IPS-15b (cell line): ENCODE measurements around the gene NPTN.

Experiments used
- H3K27me3 ChIP-seq: one replicate; pipeline ENCODE4 v1.6.1; 2013; ENCODE audit warnings: low read length; ENCODE audit not compliant: control insufficient read depth, insufficient read depth
- H3K36me3 ChIP-seq: one replicate; pipeline ENCODE4 v1.6.1; 2013; ENCODE audit warnings: low read length; ENCODE audit not compliant: control insufficient read depth, insufficient read depth
- H3K4me1 ChIP-seq: one replicate; pipeline ENCODE4 v1.6.1; 2013; ENCODE audit warnings: mild to moderate bottlenecking, low read length; ENCODE audit not compliant: control insufficient read depth, insufficient read depth
- H3K4me3 ChIP-seq: one replicate; pipeline ENCODE4 v1.5.1; 2013; ENCODE audit warnings: low read depth, low read length
- H3K9ac ChIP-seq: one replicate; pipeline ENCODE4 v1.6.1; 2013; ENCODE audit warnings: low read depth, mild to moderate bottlenecking, low read length
- H3K9me3 ChIP-seq: one replicate; pipeline ENCODE4 v1.6.1; 2013; ENCODE audit warnings: mild to moderate bottlenecking, low read length; ENCODE audit not compliant: control insufficient read depth, insufficient read depth

Gene NPTN

GRCh38 chr15:73608941-73609340, 24.2 kb downstream of the NPTN start:
- Histone ChIP-seq H3K9me3 (no peaks in the 10 kb centered on the region), H3K27me3 (no peaks in the 10 kb centered on the region), H3K9ac (no peak overlapping the region), H3K4me3 (no peak overlapping the region), H3K36me3 (no peaks in the 10 kb centered on the region), H3K4me1 (peaks cover 14% of the 10 kb centered on the region)

GRCh38 chr15:73608475-73608874, 24.7 kb downstream of the NPTN start:
- H3K9ac ChIP-seq: no peak overlapping the region
- peaks cover 18% of the 10 kb centered on the region for H3K4me1 ChIP-seq
- H3K9me3 ChIP-seq: no peaks in the 10 kb centered on the region
- H3K4me3 ChIP-seq: no peak overlapping the region
- no peaks in the 10 kb centered on the region for H3K27me3 ChIP-seq
- no peaks in the 10 kb centered on the region for H3K36me3 ChIP-seq

DNA sequence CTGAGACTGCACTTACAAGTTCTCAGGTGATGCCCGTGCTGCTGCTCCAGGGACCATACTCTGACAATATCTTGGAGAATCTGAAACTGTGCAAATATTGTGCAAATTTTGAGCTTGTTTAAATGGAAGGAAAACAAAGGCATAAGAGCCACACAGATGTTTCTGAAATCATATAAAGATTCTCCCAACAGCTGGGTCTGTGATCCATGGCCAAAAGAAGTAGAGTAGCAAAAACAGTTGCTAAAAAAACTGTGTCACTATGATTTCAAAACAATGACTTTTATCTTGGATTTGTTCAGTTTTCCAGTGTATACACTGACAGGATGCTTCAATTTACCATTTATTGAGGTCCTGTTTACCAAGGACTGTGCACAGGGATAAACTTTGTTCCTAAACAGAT, 25.3 kb downstream of the NPTN start:
- no peak overlapping the region for H3K4me3 ChIP-seq
- H3K9me3 ChIP-seq: no peaks in the 10 kb centered on the region
- no peaks in the 10 kb centered on the region for H3K27me3 ChIP-seq
- peaks cover 24% of the 10 kb centered on the region for H3K4me1 ChIP-seq
- no peak overlapping the region for H3K9ac ChIP-seq
- no peaks in the 10 kb centered on the region for H3K36me3 ChIP-seq

GRCh38 chr15:73607405-73607804, 25.8 kb downstream of the NPTN start:
- Histone ChIP-seq H3K36me3 (no peaks in the 10 kb centered on the region), H3K9ac (no peak overlapping the region), H3K4me3 (no peak overlapping the region), H3K27me3 (no peaks in the 10 kb centered on the region), H3K9me3 (no peaks in the 10 kb centered on the region), H3K4me1 (peaks cover 28% of the 10 kb centered on the region)

- Histone ChIP-seq H3K9me3 (no peaks in the 10 kb centered on the region), H3K4me3 (no peak overlapping the region), H3K9ac (no peak overlapping the region), H3K36me3 (no peaks in the 10 kb centered on the region), H3K27me3 (no peaks in the 10 kb centered on the region), H3K4me1 (peaks cover 43% of the 10 kb centered on the region)
These were observed 27.3 kb downstream of the NPTN start for GRCh38 chr15:73605759-73606436.

DNA sequence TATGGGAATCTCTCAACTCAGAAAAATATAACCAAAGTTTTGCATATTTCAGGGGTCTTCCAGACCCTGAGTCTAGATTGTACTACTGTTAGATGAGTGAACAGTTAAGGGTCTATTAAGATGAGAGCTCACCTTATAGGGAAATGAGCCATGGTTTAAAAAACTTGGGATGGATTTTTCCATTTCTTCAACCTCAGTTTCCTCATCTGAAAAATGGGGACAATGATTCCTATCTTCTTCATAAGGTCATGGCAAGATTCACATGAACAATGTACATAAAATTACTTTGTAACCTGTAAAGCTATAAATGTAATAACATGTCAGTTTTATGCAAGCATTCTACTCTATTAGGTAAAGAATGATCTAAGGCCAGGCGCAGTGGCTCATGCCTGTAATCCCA, 28.7 kb downstream of the NPTN start:
- Histone ChIP-seq H3K36me3 (no peaks in the 10 kb centered on the region), H3K4me3 (no peak overlapping the region), H3K4me1 (peaks cover 56% of the 10 kb centered on the region), H3K27me3 (no peaks in the 10 kb centered on the region), H3K9ac (no peak overlapping the region), H3K9me3 (no peaks in the 10 kb centered on the region)

GRCh38 chr15:73602992-73603391, 30.2 kb downstream of the NPTN start:
- Histone ChIP-seq H3K27me3 (no peaks in the 10 kb centered on the region), H3K9me3 (no peaks in the 10 kb centered on the region), H3K4me3 (no peak overlapping the region), H3K36me3 (no peaks in the 10 kb centered on the region), H3K4me1 (peaks cover 58% of the 10 kb centered on the region), H3K9ac (no peak overlapping the region)

- no peaks in the 10 kb centered on the region for H3K27me3 ChIP-seq
- no peak overlapping the region for H3K9ac ChIP-seq
- H3K9me3 ChIP-seq: no peaks in the 10 kb centered on the region
- no peak overlapping the region for H3K4me3 ChIP-seq
- H3K36me3 ChIP-seq: no peaks in the 10 kb centered on the region
- H3K4me1 ChIP-seq: peaks cover 62% of the 10 kb centered on the region
These were observed 30.7 kb downstream of the NPTN start for GRCh38 chr15:73602446-73602843.

DNA sequence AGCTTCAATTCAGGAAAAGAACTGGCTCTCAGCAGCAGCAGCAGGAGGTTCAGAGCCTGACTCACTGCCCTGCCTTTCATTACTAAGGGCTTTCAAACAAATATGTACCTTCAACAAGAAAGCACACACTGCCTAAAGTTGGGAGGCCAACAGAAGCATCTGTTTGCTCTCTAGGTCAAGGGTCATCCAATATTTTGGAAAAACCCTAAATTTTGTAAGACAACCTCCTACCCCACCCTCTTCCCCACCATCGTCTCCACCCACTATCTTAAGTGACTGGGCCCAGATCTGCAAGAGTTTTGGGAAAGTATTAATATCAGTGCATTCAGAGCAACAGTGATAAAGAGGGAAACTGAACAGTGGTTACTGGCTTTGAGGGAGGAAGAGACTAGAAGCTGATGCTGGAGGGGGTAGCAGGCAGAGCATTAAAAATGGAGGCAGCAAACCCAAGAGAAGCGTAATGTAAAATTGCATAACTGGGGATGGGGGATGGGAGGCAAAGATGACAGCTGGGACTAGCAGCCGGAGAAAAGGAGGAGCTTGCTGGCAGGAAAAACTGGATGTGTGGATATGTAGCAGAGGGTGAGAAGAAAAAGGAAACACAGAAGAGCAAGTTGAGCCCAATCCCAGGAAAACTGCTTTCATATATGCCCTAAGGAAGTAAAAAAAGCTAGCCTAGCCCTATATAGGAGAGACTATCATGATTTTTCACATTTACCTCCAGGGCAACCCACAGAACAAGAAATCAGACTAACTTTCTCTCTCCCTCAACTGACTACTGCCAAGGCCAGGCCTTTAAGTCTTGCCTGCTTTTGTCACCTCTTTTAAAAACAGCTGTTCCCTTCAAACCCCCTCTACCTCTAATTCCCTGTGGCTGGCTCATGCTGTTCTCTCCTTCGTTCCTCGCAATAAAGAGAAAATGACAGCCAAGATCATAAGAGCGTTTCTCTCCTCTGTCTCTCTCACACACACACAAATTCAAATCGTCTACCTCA, 31.4 kb downstream of the NPTN start:
- Histone ChIP-seq H3K4me1 (peaks cover 63% of the 10 kb centered on the region), H3K27me3 (no peaks in the 10 kb centered on the region), H3K9ac (no peak overlapping the region), H3K36me3 (no peaks in the 10 kb centered on the region), H3K9me3 (no peaks in the 10 kb centered on the region), H3K4me3 (peak overlapping the region; percentile 19)

- Histone ChIP-seq H3K4me1 (peaks cover 58% of the 10 kb centered on the region), H3K36me3 (no peaks in the 10 kb centered on the region), H3K27me3 (no peaks in the 10 kb centered on the region), H3K9me3 (no peaks in the 10 kb centered on the region), H3K9ac (peak overlapping the region; percentile 26), H3K4me3 (no peak overlapping the region)
These were observed 32.5 kb downstream of the NPTN start for GRCh38 chr15:73600413-73601335.

- Histone ChIP-seq H3K9ac (no peak overlapping the region), H3K9me3 (no peaks in the 10 kb centered on the region), H3K27me3 (no peaks in the 10 kb centered on the region), H3K36me3 (no peaks in the 10 kb centered on the region), H3K4me3 (no peak overlapping the region), H3K4me1 (peaks cover 57% of the 10 kb centered on the region)
These were observed 33.3 kb downstream of the NPTN start for GRCh38 chr15:73599934-73600333.
